DMS 273 treated with DMSO at 0.1 percent for 48 hours (cell line): ENCODE data around the gene CHEK1.
"Not testable (repeated sequence)": the region's sequence is repeated elsewhere in the genome, so short reads cannot be mapped to it uniquely, and the experiment has no call there.

Experiments used
- DNase-seq: peaks from one replicate; lab custom pipeline; 2025; lab: John Stamatoyannopoulos, UW

CHEK1 gene

DNA sequence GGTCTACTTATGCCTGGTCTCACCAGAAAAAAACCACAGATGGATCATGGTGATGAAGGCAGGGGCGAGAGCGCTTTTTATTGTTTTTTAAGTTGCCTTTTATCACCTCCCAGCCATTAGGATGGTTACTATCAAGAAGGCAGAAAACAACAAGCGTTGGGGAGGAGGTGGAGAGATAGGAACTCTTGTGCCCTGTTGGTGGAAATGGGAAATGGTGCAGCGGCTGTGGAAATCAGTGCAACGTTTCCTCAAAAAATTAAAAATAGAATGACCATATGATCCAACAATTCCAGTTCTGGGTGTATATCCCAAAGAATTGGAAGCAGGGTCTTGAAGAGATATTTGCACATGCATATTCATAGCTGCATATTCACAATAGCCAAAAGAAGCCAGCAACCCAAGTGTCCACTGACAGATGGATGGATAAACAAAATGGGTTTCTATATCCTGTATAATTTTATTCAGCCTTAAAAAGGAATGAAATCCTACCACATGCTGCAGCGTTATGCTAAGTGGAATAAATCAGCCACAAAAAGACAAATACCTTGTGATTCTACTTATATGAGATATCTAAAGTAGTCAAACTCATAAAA is 76.2 kb downstream of the CHEK1 start:
- no peak for DNase-seq

DNA sequence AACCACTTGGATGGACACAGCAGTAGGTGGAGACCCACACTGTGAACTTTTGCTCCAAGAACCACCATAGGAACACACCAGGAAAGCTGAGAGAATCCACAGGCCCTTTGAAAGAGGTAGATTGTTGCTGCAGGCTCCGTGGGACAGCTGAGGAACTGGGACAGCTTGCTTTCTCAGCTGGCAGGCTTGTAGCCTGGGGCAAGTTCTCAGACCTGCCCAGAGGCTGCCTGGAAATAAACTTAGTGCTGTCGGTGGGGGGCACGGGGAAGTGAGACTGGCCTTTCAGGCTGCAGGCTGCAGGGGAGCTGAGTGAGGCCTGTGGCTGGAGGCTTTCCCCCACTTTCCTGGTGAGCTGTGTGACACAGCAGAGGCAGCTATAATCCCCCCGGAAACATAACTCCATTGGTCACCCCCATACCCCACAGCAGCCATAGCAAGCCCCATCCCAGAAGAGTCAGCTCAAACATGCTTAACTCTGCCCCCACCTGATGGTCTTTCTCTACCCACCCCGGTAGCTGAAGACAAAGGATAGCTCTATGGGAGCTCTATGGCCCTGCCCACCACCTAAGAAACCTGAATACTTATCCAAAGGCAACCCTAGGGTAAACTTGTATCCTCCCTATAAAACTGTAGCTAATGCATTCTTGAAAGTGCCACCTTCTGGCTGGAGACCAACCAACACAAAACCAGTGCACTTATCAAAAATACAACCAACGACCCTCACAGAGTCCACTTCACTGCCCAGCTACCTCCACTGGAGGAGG is 77.1 kb downstream of the CHEK1 start:
- no peak for DNase-seq

DNA sequence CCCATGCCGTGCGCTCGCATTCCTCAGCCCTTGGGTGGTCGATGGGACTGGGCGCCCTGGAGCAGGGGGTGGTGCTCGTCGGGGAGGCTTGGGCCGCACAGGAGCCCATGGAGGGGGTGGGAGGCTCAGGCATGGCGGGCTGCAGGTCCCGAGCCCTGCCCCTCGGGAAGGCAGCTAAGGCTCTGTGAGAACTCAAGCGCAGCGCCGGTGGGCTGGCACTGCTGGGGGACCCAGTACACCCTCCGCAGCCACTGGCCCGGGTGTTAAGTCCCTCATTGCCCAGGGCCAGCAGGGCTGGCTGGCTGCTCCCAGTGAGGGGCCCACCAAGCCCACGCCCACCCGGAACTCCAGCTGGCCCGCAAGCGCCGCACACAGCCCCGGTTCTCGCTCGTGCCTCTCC is 79.7 kb downstream of the CHEK1 start:
- DNase-seq, result not testable (repeated sequence)

DNA sequence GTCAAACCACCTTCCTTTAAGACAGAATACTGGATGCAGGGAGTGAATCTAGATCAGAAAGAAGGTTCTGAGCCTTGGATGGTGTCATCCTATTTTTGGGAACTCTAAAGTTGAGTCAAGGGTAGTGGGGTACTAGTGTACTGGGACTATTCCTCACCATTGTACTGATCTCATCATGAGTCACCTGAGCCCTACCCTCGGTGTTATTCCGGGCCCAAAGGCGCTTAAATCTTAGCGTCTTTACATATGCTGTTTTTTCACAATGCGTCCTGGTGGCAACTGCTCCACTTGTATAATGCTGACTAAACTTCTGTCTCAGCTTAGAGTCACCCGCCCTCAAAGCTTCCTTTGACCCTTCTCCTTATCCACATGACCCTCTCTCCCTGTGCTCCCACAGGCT is 95.8 kb downstream of the CHEK1 start:
- no peak for DNase-seq

DNA sequence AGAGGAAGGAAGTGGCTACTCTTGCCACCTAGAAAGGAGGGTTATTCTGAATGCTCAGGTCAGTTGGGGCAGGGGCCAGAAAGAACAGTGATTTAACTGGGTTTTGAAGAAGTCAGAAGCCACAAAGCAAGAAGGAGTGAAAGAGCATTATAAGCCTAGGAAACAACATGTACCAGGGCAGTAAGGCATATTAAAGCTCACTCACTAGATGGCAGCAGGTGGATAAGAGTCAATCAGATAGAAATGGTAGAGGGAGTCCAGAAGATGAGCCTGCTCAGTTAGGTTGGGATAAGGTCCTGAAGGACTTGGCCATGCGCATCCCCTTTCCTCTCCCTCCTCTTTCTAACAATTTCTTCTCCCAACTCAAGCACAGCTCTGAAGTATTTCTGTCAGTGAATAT is 99.2 kb downstream of the CHEK1 start:
- DNase-seq, result no peak
